ENCODE measurements around the gene PLXDC2.

GRCh38 chr10:19935176-19935575, 118.9 kb downstream of the PLXDC2 start:
- TF ChIP-seq FOXM1 (IDR thresholded peaks at IDR 0.05; ENCODE audit: low read depth, low read length) (no peak), EED (IDR thresholded peaks at IDR 0.05; ENCODE audit: low read depth) (no peak)
